HG03066 (cell line): ENCODE measurements around the gene DYSF.
"Not testable (repeated sequence)": the region's sequence is repeated elsewhere in the genome, so short reads cannot be mapped to it uniquely, and the experiment has no call there.

ENCODE experiments used
- ATAC-seq: cut with Tn5 transposase; IDR thresholded peaks from one replicate; pipeline ENCODE4 v1.9.1; 2021; ENCODE audit warnings: low read depth; ENCODE audit not compliant: unreplicated experiment

DYSF gene

GRCh38 chr2:71453404-71454220 is at the start of gene DYSF:
Gene DYSF, plus strand, starts transcription at chr2:71453561.
- ATAC-seq, result no peak

DNA sequence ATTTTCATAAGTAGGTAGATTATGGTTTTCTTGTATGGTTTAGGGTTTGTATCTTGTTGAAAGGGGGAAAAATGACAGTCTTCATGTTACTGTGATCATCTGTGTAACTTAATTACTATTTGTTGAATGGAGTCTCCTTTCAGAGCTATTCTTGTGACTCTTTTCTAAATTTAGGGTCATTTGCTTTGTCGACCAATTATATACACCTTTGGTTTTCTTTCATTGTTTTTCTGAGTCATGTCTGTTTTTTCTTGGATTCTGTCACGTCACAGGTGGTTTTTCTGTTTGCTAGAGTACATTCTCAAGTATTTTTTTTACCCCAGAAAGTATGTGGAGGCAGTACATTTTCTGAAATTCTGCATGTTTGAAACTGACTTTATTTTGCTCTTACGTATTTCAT is 43.8 kb upstream of the DYSF start:
- ATAC-seq, result no peak

- no peak for ATAC-seq
These were observed 42.7 kb upstream of the DYSF start for GRCh38 chr2:71410696-71411095.

DNA sequence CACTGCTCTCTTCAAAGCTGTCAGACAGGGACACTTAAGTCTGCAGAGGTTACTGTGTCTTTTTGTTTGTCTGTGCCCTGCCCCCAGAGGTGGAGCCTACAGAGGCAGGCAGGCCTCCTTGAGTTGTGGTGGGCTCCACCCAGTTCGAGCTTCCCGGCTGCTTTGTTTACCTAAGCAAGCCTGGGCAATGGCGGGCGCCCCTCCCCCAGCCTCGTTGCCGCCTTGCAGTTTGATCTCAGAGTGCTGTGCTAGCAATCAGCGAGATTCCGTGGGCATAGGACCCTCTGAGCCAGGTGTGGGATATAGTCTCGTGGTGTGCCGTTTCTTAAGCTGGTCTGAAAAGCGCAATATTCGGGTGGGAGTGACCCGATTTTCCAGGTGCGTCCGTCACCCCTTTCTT is 36.5 kb upstream of the DYSF start:
- not testable (repeated sequence) for ATAC-seq

- ATAC-seq, result no peak
These were observed 35.8 kb upstream of the DYSF start for GRCh38 chr2:71417300-71418202.

DNA sequence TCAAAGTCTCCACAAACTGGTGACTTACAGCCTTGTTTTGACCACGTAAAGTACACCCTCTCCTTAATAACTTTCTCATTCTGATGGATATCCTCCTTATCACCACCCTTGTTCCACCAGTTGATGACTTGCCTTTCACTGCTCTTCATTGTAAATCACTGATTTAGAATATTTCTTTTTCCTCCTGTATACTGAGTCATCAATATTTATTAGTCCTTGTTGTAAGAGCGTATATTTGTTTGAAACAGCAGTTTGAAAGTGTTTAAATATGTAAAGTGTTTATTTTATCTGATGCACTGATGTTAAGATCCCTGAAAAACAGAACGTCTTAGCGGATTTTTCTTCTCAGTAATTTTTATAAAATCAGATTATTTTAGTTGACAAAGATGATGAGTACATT is 34.2 kb upstream of the DYSF start:
- ATAC-seq, result no peak

GRCh38 chr2:71419976-71420375 is 33.4 kb upstream of the DYSF start:
- ATAC-seq, result no peak

- ATAC-seq, result no peak
These were observed 30.6 kb upstream of the DYSF start for GRCh38 chr2:71422786-71423185.

GRCh38 chr2:71423817-71424420 is 29.4 kb upstream of the DYSF start:
- ATAC-seq, result no peak

- ATAC-seq, result no peak
These were observed 26.6 kb upstream of the DYSF start for GRCh38 chr2:71426721-71427120.

DNA sequence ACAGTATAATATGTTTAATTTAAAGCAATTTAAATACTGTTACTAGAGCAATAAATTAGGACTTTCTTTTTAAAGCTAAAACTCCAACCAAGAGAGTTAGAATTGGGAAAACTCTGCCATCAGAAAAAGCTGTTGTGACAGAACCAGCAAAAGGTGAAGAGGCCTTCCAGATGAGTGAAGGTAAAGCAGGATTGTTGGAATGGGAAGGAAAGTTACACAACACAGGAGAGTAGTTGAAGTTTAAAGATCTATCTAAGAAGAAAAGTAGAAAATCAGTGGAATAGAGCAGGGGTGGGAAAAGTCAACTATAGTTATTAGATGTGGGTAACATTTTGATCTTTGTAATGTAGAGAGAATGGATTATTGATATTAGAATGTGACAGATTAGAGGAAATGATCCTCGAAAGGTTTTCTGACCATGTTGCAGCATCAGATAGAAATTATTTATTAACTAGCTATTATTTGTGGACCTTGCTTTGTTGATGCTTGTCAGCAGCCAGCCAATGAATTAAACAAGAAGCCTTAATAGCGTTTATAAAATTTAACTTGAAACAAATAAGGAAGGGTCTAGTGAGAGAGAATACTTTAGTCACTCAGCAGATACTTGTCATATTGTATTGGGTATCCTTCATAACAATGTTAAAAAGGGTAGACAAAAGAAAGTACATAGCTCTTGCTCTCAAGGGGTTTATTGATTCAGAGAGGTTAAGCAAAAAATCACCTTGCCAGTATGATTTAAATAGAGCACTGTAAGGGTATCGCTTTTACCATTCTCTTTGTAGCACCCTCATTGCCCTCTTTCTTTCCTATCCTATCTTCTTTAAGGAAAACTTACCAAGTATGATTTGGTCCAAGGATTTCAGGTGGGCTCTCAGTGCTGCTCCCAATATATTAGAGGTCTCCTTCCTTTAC is 24.6 kb upstream of the DYSF start:
- ATAC-seq, result no peak

GRCh38 chr2:71445142-71445541 is 8.2 kb upstream of the DYSF start:
- ATAC-seq, result not testable (repeated sequence)

GRCh38 chr2:71446505-71446904 is 6.9 kb upstream of the DYSF start:
- no peak for ATAC-seq

DNA sequence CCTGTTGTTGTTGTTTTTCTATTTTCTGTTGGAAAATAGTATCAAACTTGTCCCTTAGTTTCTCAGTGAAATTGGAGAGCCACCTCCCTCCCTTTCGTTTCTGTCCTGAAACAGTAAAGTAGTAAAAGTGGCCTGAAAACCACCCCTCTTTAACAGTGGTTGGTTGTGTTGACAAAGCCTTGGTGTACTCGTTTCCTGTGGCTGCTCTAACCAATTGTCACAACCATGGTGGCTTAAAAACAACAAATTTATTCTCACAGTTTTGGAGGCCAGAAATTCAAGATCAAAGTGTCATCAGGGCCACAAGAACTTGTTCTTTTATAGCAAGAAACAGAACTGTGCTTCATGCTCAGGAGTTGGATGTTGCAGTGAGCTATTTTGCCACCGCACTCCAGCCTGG is 4.0 kb upstream of the DYSF start:
- no peak for ATAC-seq

DNA sequence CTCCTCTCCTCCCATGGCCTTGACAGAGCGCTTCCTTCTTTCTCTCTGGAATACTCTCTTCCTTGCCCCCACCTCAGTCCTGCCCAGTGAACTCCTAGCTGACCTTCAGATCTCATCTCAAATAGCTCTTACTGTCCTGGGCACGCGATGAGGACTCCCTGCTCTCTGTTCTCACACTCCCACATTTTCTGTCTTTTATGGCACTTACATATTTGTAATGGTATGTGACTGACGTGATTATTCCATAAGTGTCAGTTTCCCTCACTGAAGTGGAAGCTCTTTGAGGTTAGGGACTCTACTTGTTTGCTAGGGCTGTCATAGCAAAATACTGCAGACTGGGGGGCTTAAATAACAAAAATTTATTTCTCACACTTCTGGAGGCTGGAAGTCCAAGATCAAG is 1.7 kb upstream of the DYSF start:
- ATAC-seq, result no peak

DNA sequence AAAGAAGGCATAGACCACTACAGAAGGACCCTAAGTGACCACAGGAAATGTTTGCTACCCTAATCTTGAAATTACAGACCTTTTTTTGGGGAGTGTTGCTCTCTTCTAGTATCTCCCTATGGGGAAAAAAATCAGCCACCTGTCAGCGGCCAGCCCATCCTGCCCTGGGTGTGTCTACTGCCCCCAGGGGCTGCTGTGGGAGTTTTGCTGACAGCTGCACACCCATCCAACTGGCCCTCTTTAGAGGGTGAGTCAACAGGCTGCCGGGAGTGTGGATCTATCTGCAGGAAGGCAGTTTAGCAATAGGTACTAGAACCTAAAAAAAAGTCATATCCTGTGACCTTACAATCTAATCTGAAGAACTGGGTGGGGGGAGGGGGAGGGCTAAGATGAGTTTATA is 796 bp upstream of the DYSF start:
- no peak for ATAC-seq

GRCh38 chr2:71454221-71455010 is 1.1 kb downstream of the DYSF start:
- no peak for ATAC-seq

DNA sequence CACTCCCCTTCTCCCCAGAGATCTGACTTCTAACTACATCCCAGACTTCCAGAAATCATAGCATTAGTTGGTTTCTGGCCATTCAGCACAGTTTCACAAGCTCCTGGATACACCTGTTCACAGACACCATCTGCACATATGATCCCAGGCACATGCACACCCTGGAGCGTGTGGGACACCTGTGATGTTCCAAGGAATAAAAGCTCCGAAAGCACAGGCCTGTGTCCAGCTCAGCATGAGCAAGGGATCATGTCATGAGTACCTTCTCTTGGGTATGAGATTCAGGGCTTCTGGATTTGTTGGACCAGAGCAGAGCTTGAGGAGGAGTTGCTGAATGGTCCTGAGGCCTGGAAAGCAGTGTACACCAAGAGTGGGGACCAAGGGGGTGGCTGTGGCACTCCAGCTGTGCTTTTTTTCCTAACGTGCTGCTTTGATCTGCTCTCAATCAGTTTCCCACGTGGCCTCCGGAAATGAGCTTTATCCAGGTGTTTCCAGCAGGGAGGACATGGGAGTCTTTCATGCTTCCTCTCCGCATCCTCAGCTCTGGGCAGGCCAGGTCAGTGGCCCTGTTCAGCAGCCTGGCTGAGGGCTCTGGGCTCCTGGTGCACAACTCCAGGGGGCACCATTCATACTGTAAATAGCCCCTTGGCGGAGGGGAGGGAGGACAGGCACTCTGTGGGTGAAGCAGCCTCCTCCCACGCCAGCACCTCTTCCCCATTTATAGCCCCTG is 1.8 kb downstream of the DYSF start:
- ATAC-seq, result no peak
